Endothelial cell of umbilical vein (primary cell): ENCODE data around the gene EOGT. TPM values are rescaled to one million over a fixed set of nuclear protein-coding genes. Genes with fewer than 3 reads are reported as not detected.

Experiments used
- BruUV-seq: library from RNA; stranded (reverse); fragments of 400-500 nt; replicated peaks from 2 replicates; lab custom pipeline; 2021; lab: Mats Ljungman, UMichigan
- CTCF ChIA-PET: fragments of 300-600, 350-600 bp; sonication (Branson Sonifier 250); formaldehyde crosslinking; loops from one replicate; lab custom pipeline; 2021; ENCODE audit warnings: antibody characterized with exemption, inconsistent platforms; lab: Charles Lee
- POLR2A ChIA-PET: fragments of 300-600, 350-600 bp; sonication (Branson Sonifier 250); formaldehyde crosslinking; loops from one replicate; lab custom pipeline; 2021; ENCODE audit warnings: antibody characterized with exemption, inconsistent platforms; lab: Charles Lee
- DNase-seq: peaks from one replicate; pipeline ENCODE4 v3.0.0-alpha.2; 2011; ENCODE audit warnings: low read depth, low spot score
- FAIRE-seq: peaks from 2 replicates; lab custom pipeline; 2011; peaks lifted over from hg19 to GRCh38; lab: Jason Lieb, UNC
- H2AFZ ChIP-seq: 2 replicates; pipeline ENCODE4 v1.6.0; 2012; ENCODE audit warnings: low read depth, low read length, control low read depth, inconsistent platforms
- H3K27ac ChIP-seq: 2 replicates; pipeline ENCODE4 v1.5.1; 2011; ENCODE audit warnings: low read depth, mild to moderate bottlenecking, control low read depth, low read length, moderate library complexity; ENCODE audit not compliant: insufficient read depth
- H3K27me3 ChIP-seq, 2 experiments: 2 replicates each; pipeline versions ENCODE4 v1.6.0 to v1.6.1; 2011; ENCODE audit warnings: low read length in 2 of 2, mixed read lengths in 1 of 2; ENCODE audit not compliant: control insufficient read depth in 2 of 2, insufficient read depth in 2 of 2
- H3K36me3 ChIP-seq, 2 experiments: 2 replicates in 1 of 2; 3 replicates in 1 of 2; pipeline ENCODE4 v1.5.1; 2011; ENCODE audit warnings: low read length in 2 of 2, mild to moderate bottlenecking in 1 of 2, moderate library complexity in 1 of 2; ENCODE audit not compliant: control insufficient read depth in 2 of 2, insufficient read depth in 2 of 2; ENCODE audit errors: extremely low read depth in 1 of 2
- H3K4me1 ChIP-seq: 3 replicates; pipeline ENCODE4 v1.5.1; 2011; ENCODE audit warnings: mild to moderate bottlenecking, low read length; ENCODE audit not compliant: control insufficient read depth, insufficient read depth; ENCODE audit errors: extremely low read depth
- H3K4me2 ChIP-seq: 2 replicates; pipeline ENCODE4 v1.6.1; 2011; ENCODE audit warnings: low read length, control low read depth, mixed read lengths; ENCODE audit not compliant: insufficient read depth
- H3K4me3 ChIP-seq, 3 experiments: fragments of 200-600 bp in 1 of 3; sonication (generic), shearing (Covaris generic) in 1 of 3; replicated peaks in 1 of 3; 2 replicates each; pipeline ENCODE4 v1.5.1; 2011 to 2016; ENCODE audit warnings: control low read depth in 3 of 3, low read length in 3 of 3, mild to moderate bottlenecking in 2 of 3, inconsistent platforms in 1 of 3, low read depth in 1 of 3, moderate library complexity in 1 of 3; ENCODE audit not compliant: insufficient read depth in 1 of 3
- H3K79me2 ChIP-seq: 2 replicates; pipeline ENCODE4 v1.6.0; 2012; ENCODE audit warnings: low read length, inconsistent platforms; ENCODE audit not compliant: control insufficient read depth, insufficient read depth
- H3K9ac ChIP-seq: replicated peaks from 2 replicates; pipeline ENCODE3; 2011; ENCODE audit warnings: low read length, control low read depth; ENCODE audit not compliant: insufficient read depth; ENCODE audit errors: extremely low read depth
- H3K9me1 ChIP-seq: replicated peaks from 3 replicates; pipeline ENCODE4 v1.6.0; 2011; ENCODE audit warnings: mild to moderate bottlenecking, low read length; ENCODE audit not compliant: control insufficient read depth, insufficient read depth; ENCODE audit errors: extremely low read depth
- H3K9me3 ChIP-seq: replicated peaks from 2 replicates; pipeline ENCODE4 v1.5.1; 2012; ENCODE audit warnings: low read length, inconsistent platforms; ENCODE audit not compliant: control insufficient read depth, insufficient read depth
- H4K20me1 ChIP-seq: replicated peaks from 2 replicates; pipeline ENCODE3; 2011; ENCODE audit warnings: mild to moderate bottlenecking, low read length; ENCODE audit not compliant: control insufficient read depth, insufficient read depth; ENCODE audit errors: extremely low read depth
- FOS ChIP-seq: IDR thresholded peaks from 2 replicates; pipeline ENCODE4 v1.6.1; 2011; ENCODE audit warnings: mild to moderate bottlenecking, low read length, moderate library complexity, borderline replicate concordance; ENCODE audit not compliant: insufficient read depth
- GATA2 ChIP-seq: IDR thresholded peaks from 2 replicates; pipeline ENCODE4 v1.7.0; 2011; ENCODE audit warnings: low read depth, mild to moderate bottlenecking, moderate library complexity, mixed read lengths, low read length; ENCODE audit not compliant: insufficient read length, insufficient read depth
- JUN ChIP-seq: IDR thresholded peaks from 2 replicates; pipeline ENCODE4 v1.6.1; 2011; ENCODE audit warnings: borderline replicate concordance, low read depth; ENCODE audit not compliant: insufficient read length, insufficient read depth
- POLR2A ChIP-seq: IDR thresholded peaks from 2 replicates; pipeline ENCODE4 v1.6.1; 2012; ENCODE audit warnings: low read depth, mild to moderate bottlenecking, control low read depth, low read length
- POLR2AphosphoS5 ChIP-seq: IDR thresholded peaks from 2 replicates; pipeline ENCODE4 v1.6.1; 2012; ENCODE audit warnings: low read depth, mild to moderate bottlenecking, control low read depth, low read length, moderate library complexity; ENCODE audit not compliant: insufficient read depth
- dilution Hi-C: fragments of 300-500 bp; cut with MboI; formaldehyde crosslinking; loops from one replicate; pipeline ENCODE4 v1.15.0; 2019; ENCODE audit warnings: low sequenced_read_pairs; ENCODE audit not compliant: extremely low pct_ligation_motif_present
- intact Hi-C: fragments of 100-400 bp; cut with micrococcal nuclease; formaldehyde crosslinking; loops from one replicate; pipeline ENCODE4 v1.10.0; 2022
- polyA plus RNA-seq, 4 experiments: library from polyadenylated mRNA; depleted of rRNA in 3 of 4; stranded (reverse) in 3 of 4; unstranded in 1 of 4; fragments of >200 nt; gene quantifications; 2 replicates each; pipeline versions ENCODE4 v1.2.1 to v1.2.3, GENCODE V29; 2011 to 2012; ENCODE audit warnings: missing spikeins in 1 of 4
- total RNA-seq: library from RNA; stranded (reverse); gene quantifications from 2 replicates; pipeline ENCODE4 v1.2.3, GENCODE V29; 2021
- TF ChIP-seq, protein P1 (sequence below), 2 donors: IDR thresholded peaks; 1 replicate in 1 of 2; 2 replicates in 1 of 2; pipeline ENCODE4 v1.5.1; 2011; ENCODE audit warnings: low read length in 2 of 2, mild to moderate bottlenecking in 2 of 2, moderate library complexity in 2 of 2, control low read depth in 1 of 2, inconsistent platforms in 1 of 2, low read depth in 1 of 2; ENCODE audit not compliant: insufficient read depth in 1 of 2; ENCODE audit errors: extremely low read depth in 1 of 2
- TF ChIP-seq, protein P2 (sequence below): IDR thresholded peaks from 2 replicates; pipeline ENCODE4 v1.6.1; 2011; ENCODE audit not compliant: insufficient read depth, insufficient read length

Gene EOGT
- total and polyA plus RNA-seq, 2 donors (not counting 3 experiments of a cell fraction or from before 2014, with no cell fraction given) = 35.6 to 99.4 TPM

DNA sequence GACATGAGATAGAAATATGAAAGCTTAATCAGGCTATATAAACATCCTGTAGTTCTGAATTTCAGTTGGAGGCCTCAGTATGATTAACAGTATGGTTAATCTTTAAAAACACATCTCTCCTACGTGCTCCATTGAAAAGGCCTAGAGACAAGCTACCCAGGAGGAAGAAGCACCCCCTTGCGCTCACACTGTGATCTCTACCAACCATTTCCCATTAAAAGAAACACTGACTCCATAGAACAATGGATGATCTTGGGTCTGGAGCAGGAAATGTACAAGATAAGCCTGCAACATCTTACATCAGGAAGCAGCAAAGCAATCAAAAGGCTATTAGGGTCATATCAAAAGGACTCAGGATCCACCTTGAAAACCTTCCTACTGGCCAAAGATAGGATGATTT, 3.4 kb upstream of the EOGT start:
- BruUV-seq = no TSS peak
- intact Hi-C loops = no loop called here

DNA sequence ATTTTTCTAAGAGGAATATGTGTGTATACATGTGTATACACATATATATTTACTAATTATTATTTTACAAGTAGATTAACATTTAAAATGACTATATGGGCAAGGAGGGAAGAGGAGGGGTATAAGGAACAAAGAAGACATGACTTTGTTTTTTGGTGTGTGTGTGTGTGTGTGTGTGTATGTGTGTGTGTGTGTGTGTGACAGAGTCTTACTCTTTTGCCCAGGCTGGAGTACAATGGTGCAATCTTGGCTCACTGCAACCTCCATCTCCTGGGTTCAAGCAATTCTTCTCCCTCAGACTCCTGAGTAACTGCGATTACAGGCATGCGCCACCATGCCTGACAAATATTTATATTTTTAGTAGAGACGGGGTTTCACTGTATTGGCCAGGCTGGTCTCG, 2.6 kb upstream of the EOGT start:
- Histone ChIP-seq H3K4me1 (peaks cover 30% of the 10 kb centered on the region), H3K79me2 (peaks cover 6% of the 10 kb centered on the region), H2AFZ (no peak overlapping the region), H3K9me1 (no peaks in the 10 kb centered on the region), H3K36me3 (peaks cover 0 to 2% of the 10 kb centered on the region in 2 experiments), H3K4me3 (no peak overlapping the region), H3K9me3 (no peaks in the 10 kb centered on the region), H3K9ac (no peak overlapping the region), H3K27ac (no peak overlapping the region), H3K4me2 (no peak overlapping the region), H4K20me1 (no peaks in the 10 kb centered on the region), H3K27me3 (no peaks in the 10 kb centered on the region)
- no TSS peak for BruUV-seq
- CTCF ChIA-PET = interaction anchor here (1.0 to 1.3 kb wide), 2 partner anchors 10 to 15 kb away, joined by 3 to 4 read pairs; no protein-coding TSS in a partner anchor
- FAIRE-seq (no peak), DNase-seq (no peak)
- intact Hi-C loops = no loop called here
- POLR2A ChIA-PET = no interaction called here
- TF ChIP-seq, protein P1, sequence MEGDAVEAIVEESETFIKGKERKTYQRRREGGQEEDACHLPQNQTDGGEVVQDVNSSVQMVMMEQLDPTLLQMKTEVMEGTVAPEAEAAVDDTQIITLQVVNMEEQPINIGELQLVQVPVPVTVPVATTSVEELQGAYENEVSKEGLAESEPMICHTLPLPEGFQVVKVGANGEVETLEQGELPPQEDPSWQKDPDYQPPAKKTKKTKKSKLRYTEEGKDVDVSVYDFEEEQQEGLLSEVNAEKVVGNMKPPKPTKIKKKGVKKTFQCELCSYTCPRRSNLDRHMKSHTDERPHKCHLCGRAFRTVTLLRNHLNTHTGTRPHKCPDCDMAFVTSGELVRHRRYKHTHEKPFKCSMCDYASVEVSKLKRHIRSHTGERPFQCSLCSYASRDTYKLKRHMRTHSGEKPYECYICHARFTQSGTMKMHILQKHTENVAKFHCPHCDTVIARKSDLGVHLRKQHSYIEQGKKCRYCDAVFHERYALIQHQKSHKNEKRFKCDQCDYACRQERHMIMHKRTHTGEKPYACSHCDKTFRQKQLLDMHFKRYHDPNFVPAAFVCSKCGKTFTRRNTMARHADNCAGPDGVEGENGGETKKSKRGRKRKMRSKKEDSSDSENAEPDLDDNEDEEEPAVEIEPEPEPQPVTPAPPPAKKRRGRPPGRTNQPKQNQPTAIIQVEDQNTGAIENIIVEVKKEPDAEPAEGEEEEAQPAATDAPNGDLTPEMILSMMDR (IDR thresholded peaks at IDR 0.05; ENCODE audit: extremely low read depth in 1 of 2, insufficient read depth in 1 of 2, low read depth in 1 of 2, low read length in 2 of 2) = no peak
- TF ChIP-seq POLR2AphosphoS5 (no peak), GATA2 (no peak), JUN (no peak), POLR2A (no peak), FOS (no peak)
- TF ChIP-seq, protein P2, sequence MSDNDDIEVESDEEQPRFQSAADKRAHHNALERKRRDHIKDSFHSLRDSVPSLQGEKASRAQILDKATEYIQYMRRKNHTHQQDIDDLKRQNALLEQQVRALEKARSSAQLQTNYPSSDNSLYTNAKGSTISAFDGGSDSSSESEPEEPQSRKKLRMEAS = no peak
- dilution Hi-C loops = no loop called here

More for the DNA sequence above, 3.4 kb upstream of the EOGT start:
- Histone ChIP-seq H3K9ac (no peak overlapping the region), H3K9me1 (no peaks in the 10 kb centered on the region), H3K4me1 (peaks cover 22% of the 10 kb centered on the region), H3K9me3 (no peaks in the 10 kb centered on the region), H3K36me3 (peaks cover 0 to 3% of the 10 kb centered on the region in 2 experiments), H3K4me3 (no peak overlapping the region), H3K79me2 (peaks cover 6% of the 10 kb centered on the region), H3K27me3 (no peaks in the 10 kb centered on the region), H2AFZ (no peak overlapping the region), H4K20me1 (no peaks in the 10 kb centered on the region), H3K4me2 (no peak overlapping the region), H3K27ac (no peak overlapping the region)
- peak; percentile 25 for DNase-seq
- ChIA-PET POLR2A (no interaction called here), CTCF (interaction anchor here (0.6 to 1.3 kb wide), 2 partner anchors 10 to 12 kb away, joined by 3 to 4 read pairs; no protein-coding TSS in a partner anchor)
- dilution Hi-C loops = no loop called here
- TF ChIP-seq GATA2 (peak; percentile 48), JUN (no peak)
- no peak for FAIRE-seq
